GDM1 (cell line): ENCODE results near the gene MED22.
"Not testable (repeated sequence)": the region's sequence is repeated elsewhere in the genome, so short reads cannot be mapped to it uniquely, and the experiment has no call there.

Experiments used
- DNase-seq: peaks from one replicate; lab custom pipeline; 2025; lab: John Stamatoyannopoulos, UW

Gene MED22

DNA sequence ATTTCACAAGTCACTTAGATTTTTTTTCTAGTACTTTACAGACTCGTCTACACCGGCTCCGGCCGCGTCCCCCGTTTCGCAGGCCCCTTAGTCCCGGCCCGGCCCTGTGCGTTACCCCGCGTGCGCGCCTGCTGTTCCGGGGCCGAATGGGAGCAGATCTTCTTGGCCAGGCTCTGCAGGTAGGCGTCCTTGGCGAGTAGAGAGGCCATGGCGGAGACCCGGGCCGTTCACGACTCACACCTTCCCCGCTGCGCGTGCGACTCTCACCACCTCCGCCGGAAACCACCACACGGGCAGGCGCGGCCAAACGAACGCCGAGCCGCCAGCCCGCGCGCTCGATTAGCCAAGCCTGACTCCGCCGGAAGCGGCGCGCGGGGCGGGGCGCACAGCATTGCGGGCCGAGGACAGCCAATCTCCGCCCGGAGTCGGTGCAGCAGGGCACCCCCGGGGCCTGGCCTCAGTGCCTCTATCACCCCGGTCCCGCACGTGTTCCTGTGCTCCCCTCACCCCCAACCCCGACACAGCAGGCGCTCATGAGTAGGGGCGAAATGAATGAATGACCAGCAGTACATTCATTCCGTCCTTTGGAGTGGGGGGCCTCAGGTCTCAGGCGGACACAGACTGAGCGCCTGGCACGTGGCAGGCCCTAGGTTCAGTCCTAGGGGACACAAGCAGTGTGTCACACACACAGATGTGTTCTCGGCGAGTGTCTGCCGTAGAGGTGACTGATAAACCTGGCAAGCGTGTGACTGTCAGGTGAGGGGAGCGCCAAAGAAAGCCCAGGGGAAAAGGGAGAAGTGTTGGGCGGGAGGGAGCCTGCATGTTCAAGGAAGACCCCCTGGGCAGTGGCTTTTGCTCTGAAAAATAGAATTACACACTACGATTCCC is 11.8 kb downstream of the MED22 start, which contains the start of gene SURF6:
SURF6 (minus strand) TSS at position 265 of the 888 bp plus-strand sequence; CDS start at position 209, 56 bp downstream.
- peak; percentile 85 for DNase-seq

DNA sequence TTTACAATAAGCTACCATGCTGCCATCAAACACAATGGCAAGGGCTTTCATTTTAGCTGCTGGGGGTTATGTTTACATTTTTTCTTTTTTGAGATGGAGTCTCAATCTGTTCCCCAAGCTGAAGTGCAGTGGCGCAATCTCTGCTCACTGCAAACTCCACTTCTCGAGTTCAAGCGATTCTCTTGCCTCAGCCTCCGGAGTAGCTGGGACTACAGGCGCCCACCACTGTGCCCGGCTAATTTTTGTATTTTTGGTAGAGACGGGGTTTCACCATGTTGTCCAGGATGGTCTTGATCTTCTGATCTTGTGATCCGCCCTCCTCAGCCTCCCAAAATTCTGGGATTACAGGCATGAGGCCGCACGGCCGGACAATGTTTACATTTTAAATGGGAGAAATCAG is 13.0 kb downstream of the MED22 start:
- DNase-seq, result not testable (repeated sequence)

DNA sequence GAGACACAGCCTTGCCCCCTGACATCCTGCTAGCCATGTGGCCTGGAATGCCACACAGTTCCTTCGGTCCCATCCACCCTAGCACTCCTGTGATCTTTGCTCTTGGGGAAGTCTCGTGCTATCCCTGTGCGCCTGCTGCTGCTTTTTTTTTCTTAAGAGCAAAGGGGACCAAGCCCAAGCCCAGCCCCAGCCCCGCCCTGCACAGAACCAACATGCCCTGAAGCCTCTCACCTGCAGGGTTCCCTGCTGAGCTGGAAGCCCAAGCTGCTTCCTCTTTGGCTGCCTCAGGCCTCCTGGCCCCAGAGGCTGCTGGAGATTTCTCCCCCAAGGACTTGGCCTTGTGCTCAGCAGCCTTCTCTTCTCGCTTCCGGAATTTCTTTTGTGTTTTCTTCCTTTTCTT is 13.8 kb downstream of the MED22 start:
- no peak for DNase-seq

DNA sequence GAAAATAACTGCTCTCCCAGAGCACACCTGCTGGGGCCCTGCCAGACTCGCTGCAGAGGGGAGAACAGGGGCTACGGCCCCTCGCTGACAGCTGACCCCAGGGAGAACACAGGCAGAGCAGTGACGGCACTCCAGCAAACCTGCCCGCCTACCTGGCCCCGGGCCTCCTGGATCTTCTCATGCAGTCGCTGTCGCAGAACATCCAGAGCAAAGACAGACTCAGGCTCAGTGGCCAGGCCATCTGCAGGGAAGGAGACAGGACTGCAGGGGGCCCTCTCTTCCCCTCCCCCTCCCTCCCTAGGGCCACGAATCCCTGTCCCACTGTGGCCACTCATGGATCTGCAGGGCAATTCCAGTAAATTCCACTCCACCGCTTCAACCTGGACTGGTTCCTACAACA is 14.4 kb downstream of the MED22 start:
- no peak for DNase-seq

DNA sequence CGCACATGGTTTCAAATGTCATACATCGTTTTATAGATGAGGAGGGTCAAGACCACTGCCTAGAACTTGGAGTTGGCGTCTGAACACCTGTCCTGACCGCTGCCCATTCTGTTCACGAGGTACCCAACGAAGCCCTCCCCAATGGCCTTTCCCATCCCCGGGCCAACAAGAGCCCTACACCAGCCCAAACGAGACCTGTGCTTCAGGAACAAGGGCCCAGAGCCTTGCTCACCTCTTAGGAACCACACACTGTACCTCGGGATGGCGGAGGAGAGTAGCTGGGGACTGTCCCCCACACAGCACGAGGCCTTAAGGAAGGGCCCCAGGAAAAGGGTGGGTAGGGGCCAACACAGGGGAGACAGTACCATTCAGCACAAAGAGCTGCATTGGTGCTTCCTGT is 14.9 kb downstream of the MED22 start:
- DNase-seq, result no peak

DNA sequence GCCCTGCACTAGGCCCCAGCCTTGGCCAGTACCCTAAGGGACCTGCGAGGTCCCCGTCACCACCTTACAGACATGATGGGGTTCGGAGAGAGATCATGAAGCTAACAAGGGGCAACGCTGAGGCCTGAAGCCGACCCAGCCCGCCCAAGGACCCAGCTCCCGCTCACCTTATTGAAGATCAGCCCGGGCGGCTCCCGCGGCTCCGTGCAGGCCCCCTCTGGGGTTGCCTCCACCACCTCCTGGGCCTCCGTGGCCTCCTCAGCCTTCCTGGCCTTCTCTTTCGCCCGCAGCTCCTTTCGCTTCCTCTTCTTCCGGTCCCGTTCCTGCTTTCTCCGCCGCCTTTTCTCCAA is 15.6 kb downstream of the MED22 start:
- DNase-seq, result no peak

DNA sequence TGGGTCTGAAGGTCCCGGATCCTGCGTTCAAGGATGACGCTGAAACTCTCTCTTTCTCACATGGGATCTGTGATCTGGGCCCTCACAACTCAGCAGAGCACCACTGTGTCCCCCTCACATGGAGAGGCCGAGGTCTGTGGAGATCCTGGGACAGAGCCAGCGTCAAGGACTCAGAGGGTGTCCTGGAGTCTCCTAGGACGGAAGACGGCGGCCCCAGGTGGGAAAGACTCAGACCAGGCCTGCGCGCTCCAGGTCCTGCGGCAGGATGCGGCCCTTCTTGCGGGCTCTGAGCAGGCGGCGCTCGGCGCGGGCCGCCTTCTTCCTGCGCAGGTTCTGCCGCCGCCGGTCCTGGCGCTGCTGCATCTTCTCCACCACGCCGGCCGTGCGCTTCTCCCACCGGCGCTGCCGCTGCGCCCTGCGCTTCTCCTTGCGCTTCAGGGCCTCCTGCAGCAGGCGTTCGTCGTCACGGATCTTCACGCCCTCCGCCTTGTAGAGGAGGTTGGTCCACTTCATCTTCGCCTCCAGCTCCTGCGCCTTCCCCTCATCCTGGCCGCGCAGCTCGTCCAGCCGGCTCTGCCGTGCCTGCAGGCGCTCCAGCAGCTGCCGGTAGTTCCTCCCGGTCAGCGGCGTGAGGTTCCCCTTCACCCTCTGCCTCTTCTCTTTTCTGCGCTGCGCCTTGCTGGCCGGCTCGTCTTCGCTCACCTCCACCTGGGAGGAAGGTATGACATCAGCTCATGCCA is 16.1 kb downstream of the MED22 start:
- DNase-seq, result no peak

DNA sequence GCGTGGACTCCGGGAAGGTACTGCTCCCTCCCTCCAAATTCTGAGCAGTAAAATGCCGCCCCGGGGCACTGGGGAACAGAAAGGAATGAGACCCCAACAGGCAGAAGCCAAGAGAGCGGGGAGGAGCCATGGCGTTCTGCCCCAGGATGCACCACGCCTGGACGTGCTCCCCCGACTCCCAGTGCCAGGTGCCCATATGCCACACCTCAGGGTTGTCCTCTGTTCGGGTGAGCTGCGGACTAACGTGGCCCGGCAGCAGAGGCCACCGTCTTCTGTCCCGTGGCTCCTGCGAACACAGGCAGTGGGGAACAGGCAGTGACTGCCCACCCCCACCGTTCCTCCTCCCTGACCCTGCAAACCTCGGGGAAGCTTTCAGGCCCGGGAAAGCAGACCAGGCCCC is 16.7 kb downstream of the MED22 start:
- DNase-seq, result no peak

DNA sequence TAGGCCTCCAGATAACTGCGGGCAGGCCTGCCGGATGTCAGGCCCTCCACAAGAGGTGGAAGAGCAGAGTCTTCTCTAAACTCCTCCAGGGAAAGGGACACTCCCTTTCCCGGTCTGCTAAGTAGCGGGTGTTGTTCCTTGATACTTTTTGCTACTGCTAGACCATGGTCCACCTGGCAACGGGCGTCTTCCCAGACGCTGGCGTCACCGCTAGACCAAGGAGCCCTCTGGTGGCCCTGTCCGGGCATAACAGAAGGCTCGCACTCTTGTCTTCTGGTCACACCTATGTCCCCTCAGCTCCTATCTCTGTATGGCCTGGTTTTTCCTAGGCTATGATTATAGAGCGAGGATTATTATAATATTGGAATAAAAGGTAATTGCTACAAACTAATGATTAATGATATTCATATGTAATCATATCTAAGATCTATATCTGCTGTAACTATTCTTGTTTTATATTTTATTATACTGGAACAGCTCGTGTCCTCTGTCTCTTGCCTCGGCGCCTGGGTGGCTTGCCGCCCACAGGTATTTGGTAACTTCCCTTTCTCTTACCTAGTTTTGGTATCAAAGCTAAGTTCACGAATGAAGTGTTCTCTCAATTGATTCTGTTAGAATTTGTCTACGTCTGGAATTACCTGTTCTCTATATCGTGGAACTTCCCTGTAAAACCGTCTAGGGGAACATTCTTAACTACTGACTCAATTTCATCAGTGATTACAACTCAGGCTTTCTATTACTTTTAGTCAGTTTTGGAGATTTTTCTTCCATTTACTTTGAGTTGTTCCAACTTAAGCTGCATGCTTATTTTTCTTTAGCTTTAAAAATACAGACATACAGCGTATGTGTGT is 18.4 kb downstream of the MED22 start:
- DNase-seq, result not testable (repeated sequence)

DNA sequence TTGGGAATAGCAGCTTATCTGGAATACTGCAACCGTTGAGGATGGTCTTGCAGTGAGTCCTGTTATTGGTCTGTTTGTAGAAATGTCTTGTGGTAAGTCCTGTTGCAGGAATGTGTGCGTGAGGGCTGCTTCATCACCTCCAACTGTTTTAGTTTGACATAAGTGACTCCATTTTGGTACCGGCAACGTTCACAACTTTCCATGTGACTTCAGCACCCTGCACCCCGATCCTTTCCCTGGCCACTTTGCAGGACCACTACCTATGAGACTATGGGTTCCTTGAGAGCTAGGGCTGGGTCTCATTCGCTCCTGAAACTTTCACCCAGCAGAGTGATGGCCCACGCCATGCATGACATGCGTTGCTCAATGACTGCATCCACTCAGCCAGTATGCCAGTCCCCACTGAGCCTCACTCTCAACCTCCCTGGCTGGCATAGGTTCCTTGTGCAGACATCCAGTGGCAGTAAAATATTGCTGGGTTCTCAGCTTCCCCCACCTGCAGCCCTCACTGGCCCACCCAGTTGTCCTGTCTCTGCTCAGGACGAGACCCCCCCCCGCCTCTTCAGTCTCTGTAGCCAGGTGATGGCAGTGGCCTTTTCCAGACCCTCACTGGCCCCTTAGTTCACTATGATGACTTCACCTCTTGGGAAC is 20.0 kb downstream of the MED22 start:
- no peak for DNase-seq

DNA sequence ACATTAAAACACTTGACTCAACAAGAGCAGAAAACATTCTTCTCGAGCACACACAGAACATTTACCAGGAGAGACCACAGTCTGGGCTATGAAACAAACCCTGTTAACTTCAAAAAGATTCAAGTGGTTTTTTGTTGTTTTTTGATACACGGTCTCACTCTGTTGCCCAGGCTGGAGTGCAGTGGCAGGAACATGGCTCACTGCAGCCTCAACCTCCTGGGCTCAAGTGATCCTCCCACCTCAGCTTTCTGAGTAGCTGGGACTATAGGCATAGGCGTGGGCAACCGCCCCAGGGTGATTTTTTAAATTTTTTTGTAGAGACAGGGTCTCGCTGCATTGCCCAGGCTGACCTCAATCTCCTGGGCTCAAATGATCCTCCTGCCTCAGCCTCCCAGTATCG is 20.9 kb downstream of the MED22 start:
- DNase-seq, result not testable (repeated sequence)

DNA sequence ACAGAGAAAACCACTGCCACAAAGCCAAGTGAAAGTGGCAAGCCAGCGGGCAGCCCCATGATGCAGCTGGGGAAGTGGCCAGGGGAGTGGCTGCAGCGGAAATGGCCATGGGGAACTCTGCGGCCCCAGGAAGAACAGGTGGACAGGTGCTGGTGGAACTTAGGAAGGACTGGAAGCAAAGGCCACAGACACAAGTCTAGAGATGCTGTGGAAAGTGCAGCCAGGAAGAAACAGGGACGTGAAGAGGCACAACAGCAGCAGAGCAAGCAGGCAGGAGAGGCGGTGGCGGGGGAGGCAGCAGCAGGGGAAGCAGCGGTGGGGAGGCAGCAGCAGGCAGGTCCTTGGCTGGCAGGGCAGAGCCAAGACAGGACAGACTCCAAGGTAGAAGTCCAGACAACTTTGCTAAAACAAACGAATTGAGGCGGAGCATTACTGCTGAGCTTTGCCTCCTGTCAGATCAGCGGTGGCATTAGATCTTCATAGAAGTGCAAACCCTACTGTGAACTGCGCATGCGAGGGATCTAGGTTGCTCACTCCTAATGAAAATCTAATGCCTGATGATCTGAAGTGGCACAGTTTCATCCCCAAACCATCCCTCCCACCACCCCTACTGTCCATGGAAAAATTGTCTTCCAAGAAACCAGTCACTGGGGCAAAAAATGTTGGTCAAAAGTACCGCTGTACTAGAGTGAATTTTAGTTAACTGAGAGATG is 23.8 kb downstream of the MED22 start:
- DNase-seq, result no peak

DNA sequence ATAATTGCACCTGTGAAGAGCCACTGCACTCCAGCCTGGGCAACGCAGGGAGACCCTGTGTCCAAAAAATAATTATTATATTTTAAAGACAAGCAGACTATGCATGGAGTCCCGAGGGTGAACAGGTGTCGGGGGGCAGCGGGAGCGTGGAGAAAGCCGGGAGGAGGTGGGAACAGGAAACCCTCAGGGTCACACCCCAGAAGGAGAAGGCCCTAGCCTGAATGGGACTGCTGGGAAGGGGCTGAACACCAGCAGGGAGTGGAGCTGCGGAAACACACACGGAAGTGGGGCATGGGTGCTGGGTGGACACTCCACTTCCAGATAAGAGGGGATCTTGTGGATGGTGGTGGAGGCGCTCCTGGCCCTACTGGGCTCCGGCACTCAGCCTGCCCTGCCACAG is 24.7 kb downstream of the MED22 start:
- DNase-seq, result no peak

DNA sequence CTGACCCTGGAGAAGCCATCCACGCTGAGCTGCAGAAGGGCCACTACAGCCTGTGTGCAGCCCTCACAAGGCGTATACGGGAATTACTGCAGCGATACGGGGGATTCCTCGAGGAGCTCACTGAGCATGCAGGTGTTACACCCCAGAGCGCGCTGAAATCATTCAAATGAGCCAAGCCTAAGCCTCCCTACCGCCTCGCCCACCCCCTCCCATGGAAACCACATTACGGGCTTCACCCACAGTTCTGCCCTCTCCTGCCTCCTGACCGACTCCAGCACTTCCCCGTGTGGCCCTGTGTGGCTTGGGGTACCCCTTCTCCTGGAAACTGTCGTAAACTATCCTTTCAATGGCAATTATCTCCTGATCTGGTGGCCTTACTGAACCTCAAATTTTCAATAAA is 25.2 kb downstream of the MED22 start:
- DNase-seq, result no peak

DNA sequence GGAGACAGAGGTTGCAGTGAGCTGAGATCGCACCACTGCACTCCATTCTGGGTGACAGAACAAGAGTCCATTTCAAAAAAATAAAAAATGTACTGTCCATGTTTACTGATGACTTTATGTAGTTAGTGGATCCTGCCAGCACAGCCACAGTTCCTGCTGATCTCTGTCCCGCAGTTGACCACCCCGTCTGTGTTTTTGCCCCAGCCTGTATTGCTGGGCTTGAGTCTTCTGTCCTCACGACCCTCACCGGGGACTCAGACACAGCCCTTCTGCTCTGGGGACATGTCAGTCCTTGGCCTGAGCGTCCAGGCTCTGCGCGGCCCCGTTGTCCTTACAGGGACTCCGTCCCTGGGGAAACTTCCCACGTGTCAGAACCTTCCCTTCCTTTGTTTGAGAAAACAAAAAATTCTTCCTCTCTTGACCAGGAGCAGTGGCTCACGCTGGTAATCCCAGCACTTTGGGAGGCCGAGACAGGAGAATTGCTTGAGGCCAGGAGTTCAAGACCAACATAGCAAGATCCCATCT is 26.5 kb downstream of the MED22 start:
- DNase-seq, result no peak

DNA sequence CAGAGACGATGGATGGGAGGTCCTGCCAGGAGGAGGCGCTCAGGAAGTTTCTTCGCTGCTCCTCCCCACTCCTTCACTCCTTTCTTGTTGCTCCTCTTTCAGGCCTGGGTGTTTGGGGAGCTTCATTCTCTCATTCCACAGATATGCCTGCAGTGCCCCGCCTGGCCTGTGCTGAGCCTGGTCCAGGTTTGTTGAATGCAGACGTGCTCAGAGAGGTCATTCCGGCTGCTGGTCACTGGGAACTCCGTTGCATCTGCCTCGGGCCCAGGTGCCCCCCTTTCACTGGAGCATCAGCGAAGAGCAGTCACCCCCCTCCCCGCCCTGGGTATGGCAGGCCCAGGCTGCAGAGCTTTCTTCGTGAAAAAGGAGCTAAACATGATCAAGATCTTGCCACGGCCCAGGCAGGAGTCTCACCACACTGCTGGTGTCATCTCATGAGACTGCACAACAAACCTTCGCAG is 27.5 kb downstream of the MED22 start:
- no peak for DNase-seq

DNA sequence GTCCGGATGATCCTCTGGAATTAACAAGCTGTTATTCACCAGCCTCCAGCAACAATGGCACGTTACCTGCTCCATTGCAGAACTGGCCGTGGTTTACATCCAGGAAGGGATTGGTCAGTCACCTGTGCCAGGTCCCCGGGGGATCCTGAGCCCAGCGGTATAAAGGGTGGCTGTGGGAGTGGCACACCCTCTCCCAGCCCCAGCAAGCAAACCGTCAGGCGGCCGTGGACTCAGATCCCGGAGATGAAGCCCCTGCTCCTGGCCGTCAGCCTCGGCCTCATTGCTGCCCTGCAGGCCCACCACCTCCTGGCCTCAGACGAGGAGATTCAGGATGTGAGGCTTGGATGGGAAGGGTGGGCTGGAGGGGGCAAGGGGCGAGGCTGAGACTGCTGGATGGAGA is 30.4 kb downstream of the MED22 start:
- DNase-seq, result not testable (repeated sequence)

DNA sequence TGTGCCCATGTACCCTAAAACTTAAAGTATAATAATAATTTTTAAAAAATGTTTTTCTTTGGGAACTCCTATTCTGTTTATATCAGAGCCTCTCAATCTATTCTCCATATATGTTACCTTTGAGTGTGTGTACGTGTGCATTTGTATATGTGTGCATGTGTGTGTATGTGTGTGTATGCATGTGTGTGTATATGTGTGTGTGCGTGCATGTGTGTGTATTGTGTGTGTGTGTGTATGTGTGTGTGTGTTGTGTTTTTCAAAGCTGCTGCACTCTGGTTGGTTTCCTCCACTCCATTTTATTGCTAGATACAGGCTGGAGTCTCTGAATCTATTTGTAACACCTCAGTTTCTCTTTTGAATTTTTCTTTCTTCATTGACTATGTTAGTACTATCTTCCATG is 31.9 kb downstream of the MED22 start:
- no peak for DNase-seq

DNA sequence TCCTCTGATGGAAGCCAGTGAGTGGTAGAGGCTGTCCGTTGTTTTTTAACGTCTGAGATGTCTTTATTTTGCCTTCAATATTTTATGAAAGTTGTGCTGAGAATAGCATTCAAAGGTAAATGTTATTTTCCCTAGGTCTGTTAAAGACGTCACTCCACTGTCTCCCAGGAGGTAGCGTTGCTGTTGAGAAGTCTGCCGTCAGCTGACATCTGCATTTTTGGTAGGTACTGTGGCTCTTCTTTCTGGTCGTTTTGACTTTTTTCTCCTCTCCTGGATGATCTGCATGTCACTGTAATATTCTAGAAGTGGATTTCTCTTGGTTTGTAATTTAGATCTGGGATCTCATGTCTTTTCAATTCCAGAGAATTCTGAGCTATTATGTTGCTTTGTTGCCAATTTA is 38.3 kb downstream of the MED22 start:
- no peak for DNase-seq

DNA sequence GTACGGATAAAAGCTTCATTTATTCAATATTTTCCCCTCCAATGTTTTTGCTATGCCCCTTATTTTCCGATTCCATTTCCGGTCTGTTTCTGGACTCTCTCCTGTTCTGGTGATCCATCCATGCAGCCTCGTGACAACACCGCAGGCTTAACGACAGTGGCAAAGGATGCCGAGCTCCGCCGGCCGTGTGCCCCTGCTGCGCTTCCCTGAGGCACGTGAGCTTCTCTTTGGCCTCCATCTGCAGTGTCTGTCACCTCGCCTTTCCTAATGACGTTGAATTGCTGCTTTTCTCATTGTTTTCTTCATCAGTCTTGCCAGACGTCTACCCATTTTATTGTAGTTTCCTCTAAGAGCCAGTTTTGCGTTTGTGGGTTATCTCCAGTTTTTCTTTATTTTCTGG is 40.6 kb downstream of the MED22 start:
- no peak for DNase-seq
